Natural killer cell (primary cell): ENCODE results near the gene HLA-DMA. TPM values are rescaled to one million over a fixed set of nuclear protein-coding genes. Genes with fewer than 3 reads are reported as not detected.

Experiments
- ATAC-seq, 3 donors: fragments of 150-1000 bp in 2 of 3; fragments of 200-7000 bp in 1 of 3; cut with Tn5 transposase; 1 replicate in 1 of 3; 2 replicates in 2 of 3; pipeline ENCODE4 v1.10.0; 2021; ENCODE audit warnings: mild to moderate bottlenecking in 2 of 3, moderate library complexity in 2 of 3
- DNase-seq, 2 donors: peaks; one replicate each; pipeline versions ENCODE4 v3.0.0 to v3.0.0-alpha.2; 2013 to 2021; ENCODE audit warnings: mixed read lengths in 1 of 2
- H3K27ac ChIP-seq: one replicate; pipeline ENCODE4 v1.5.1; 2013; ENCODE audit warnings: mild to moderate bottlenecking, low read length
- H3K27me3 ChIP-seq: one replicate; pipeline ENCODE4 v1.6.1; 2013; ENCODE audit warnings: low read length; ENCODE audit not compliant: control insufficient read depth, insufficient read depth
- H3K36me3 ChIP-seq: one replicate; pipeline ENCODE4 v1.6.1; 2013; ENCODE audit warnings: low read length; ENCODE audit not compliant: control insufficient read depth, insufficient read depth
- H3K4me1 ChIP-seq: one replicate; pipeline ENCODE4 v1.6.1; 2013; ENCODE audit warnings: low read length; ENCODE audit not compliant: control insufficient read depth, insufficient read depth
- H3K4me3 ChIP-seq: one replicate; pipeline ENCODE4 v1.5.1; 2013; ENCODE audit warnings: low read length
- H3K9me3 ChIP-seq: one replicate; pipeline ENCODE4 v1.6.1; 2013; ENCODE audit warnings: low read length; ENCODE audit not compliant: control insufficient read depth, insufficient read depth
- H3K27ac Mint-ChIP-seq, 2 donors: one replicate each; pipeline ENCODE4 v1.8.0; 2022; ENCODE audit warnings: mild to moderate bottlenecking in 2 of 2, mixed read lengths in 2 of 2, moderate library complexity in 1 of 2
- H3K27me3 Mint-ChIP-seq, 2 donors: one replicate each; pipeline ENCODE4 v1.8.0; 2022; ENCODE audit warnings: low read depth in 2 of 2, mixed read lengths in 2 of 2
- H3K36me3 Mint-ChIP-seq: one replicate; pipeline ENCODE4 v1.8.0; 2022; ENCODE audit warnings: mixed read lengths
- H3K4me1 Mint-ChIP-seq, 2 donors: one replicate each; pipeline ENCODE4 v1.8.0; 2022; ENCODE audit warnings: mixed read lengths in 2 of 2
- H3K4me3 Mint-ChIP-seq: one replicate; pipeline ENCODE4 v1.8.0; 2022; ENCODE audit warnings: mild to moderate bottlenecking, moderate library complexity, mixed read lengths
- H3K9me3 Mint-ChIP-seq, 2 donors: one replicate each; pipeline ENCODE4 v1.8.0; 2022; ENCODE audit warnings: mixed read lengths in 2 of 2
- CTCF ChIP-seq: fragments of 200-600 bp; IDR thresholded peaks from one replicate; pipeline ENCODE4 v1.8.0; 2022; ENCODE audit warnings: antibody characterized with exemption
- WGBS: methylation state at CpG from one replicate; pipeline ENCODE4 v1.1.7; 2013; ENCODE audit warnings: missing lambda C conversion rate; ENCODE audit not compliant: insufficient coverage; 5-methylcytosine and 5-hydroxymethylcytosine counted together
- intact Hi-C: fragments of 100-400 bp; cut with micrococcal nuclease; formaldehyde crosslinking; loops from one replicate; pipeline ENCODE4 v1.14.2; 2022
- total RNA-seq, 4 donors: library from RNA; stranded (reverse); fragments of 120-200 nt in 1 of 4; gene quantifications; one replicate each; pipeline versions ENCODE4 v1.2.3 to v1.2.4, GENCODE V29; 2013 to 2022

HLA-DMA gene
- total RNA-seq, 3 donors from 2014 or later (not counting 1 experiment from before 2014, with no cell fraction given): 39.2 to 57.5 (median 48.1) TPM

GRCh38 chr6:32922083-32922482 lies 30.8 kb downstream of the HLA-DMA start:
- TF ChIP-seq CTCF: no peak
- Mint-ChIP-seq H3K4me3 (no peak overlapping the region), H3K36me3 (no peaks in the 10 kb centered on the region), H3K27ac (no peak overlapping the region), H3K27me3 (peaks cover 4 to 7% of the 10 kb centered on the region in 2 donors), H3K9me3 (no peaks in the 10 kb centered on the region), H3K4me1 (no peaks in the 10 kb centered on the region)
- H3K9me3 ChIP-seq: no peaks in the 10 kb centered on the region
- H3K4me3 ChIP-seq: no peak overlapping the region
- no peaks in the 10 kb centered on the region for H3K36me3 ChIP-seq
- H3K27me3 ChIP-seq: no peaks in the 10 kb centered on the region
- intact Hi-C loops: no loop called here
- H3K4me1 ChIP-seq: no peaks in the 10 kb centered on the region
- DNase-seq: no peak
- WGBS: 71% methylated on average over 1 of the region's 2 CpGs
- ATAC-seq: no peak
- no peak overlapping the region for H3K27ac ChIP-seq

- ATAC-seq (no peak), DNase-seq (no peak)
- intact Hi-C loops: no loop called here
- no peak overlapping the region for H3K4me3 ChIP-seq
- Mint-ChIP-seq H3K36me3 (no peaks in the 10 kb centered on the region), H3K27ac (no peak overlapping the region), H3K4me1 (no peaks in the 10 kb centered on the region), H3K4me3 (no peak overlapping the region), H3K27me3 (peaks cover 4% of the 10 kb centered on the region in 2 donors), H3K9me3 (no peaks in the 10 kb centered on the region)
- WGBS: no CpG with 5 or more reads among the region's 2 CpGs
- H3K36me3 ChIP-seq: no peaks in the 10 kb centered on the region
- TF ChIP-seq CTCF: no peak
- H3K4me1 ChIP-seq: no peaks in the 10 kb centered on the region
- H3K27me3 ChIP-seq: no peaks in the 10 kb centered on the region
- no peaks in the 10 kb centered on the region for H3K9me3 ChIP-seq
- no peak overlapping the region for H3K27ac ChIP-seq
Measured at GRCh38 chr6:32920715-32921114, 32.2 kb downstream of the HLA-DMA start.

GRCh38 chr6:32912951-32913350 lies 39.9 kb downstream of the HLA-DMA start:
- Histone ChIP-seq H3K4me1 (no peaks in the 10 kb centered on the region), H3K27me3 (no peaks in the 10 kb centered on the region), H3K27ac (no peak overlapping the region), H3K4me3 (no peak overlapping the region), H3K36me3 (no peaks in the 10 kb centered on the region), H3K9me3 (no peaks in the 10 kb centered on the region)
- ATAC-seq: no peak
- Mint-ChIP-seq H3K4me3 (no peak overlapping the region), H3K4me1 (no peaks in the 10 kb centered on the region), H3K36me3 (no peaks in the 10 kb centered on the region), H3K27me3 (peaks cover 8 to 9% of the 10 kb centered on the region in 2 donors), H3K27ac (no peak overlapping the region), H3K9me3 (no peaks in the 10 kb centered on the region)
- 83% methylated on average over 1 of the region's 1 CpG for WGBS
- DNase-seq: no peak
- no peak for TF ChIP-seq CTCF
- intact Hi-C loops: no loop called here

DNA sequence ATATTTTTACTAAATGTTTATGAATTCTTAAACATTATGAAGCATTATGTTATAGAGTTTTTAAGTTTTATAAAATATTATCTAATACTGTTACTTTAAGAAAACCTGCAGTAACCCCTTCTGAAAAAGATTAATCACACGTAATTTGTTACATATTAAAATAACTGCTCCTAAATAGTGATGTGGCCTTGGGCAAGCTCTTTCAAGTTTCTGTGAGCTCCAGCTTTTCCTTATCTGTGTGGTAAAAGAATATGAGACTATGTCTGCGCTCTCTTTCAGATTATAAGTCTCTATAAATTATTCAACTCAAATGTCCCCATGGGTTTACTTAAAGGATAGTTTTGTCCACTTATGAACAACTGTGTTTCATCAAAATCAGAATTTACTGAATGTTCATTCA lies 44.0 kb downstream of the HLA-DMA start:
- no peaks in the 10 kb centered on the region for H3K27me3 ChIP-seq
- H3K36me3 ChIP-seq: no peaks in the 10 kb centered on the region
- no peak overlapping the region for H3K4me3 ChIP-seq
- Mint-ChIP-seq H3K27me3 (peaks cover 0 to 4% of the 10 kb centered on the region in 2 donors), H3K9me3 (no peaks in the 10 kb centered on the region), H3K36me3 (no peaks in the 10 kb centered on the region), H3K4me1 (no peaks in the 10 kb centered on the region), H3K27ac (no peak overlapping the region), H3K4me3 (no peak overlapping the region)
- no CpG with 5 or more reads among the region's 2 CpGs for WGBS
- DNase-seq (no peak), ATAC-seq (no peak)
- H3K4me1 ChIP-seq: no peaks in the 10 kb centered on the region
- no peak overlapping the region for H3K27ac ChIP-seq
- intact Hi-C loops: no loop called here
- no peaks in the 10 kb centered on the region for H3K9me3 ChIP-seq
- no peak for TF ChIP-seq CTCF
